Ovary (tissue), 10 donors: ENCODE measurements around the gene ZMAT2. TPM values are rescaled to one million over a fixed set of nuclear protein-coding genes. Genes with fewer than 3 reads are reported as not detected.
A peak's percentile ranks its signal among the peaks of the same experiment; 100 is the strongest.
"Not testable (repeated sequence)": the region's sequence is repeated elsewhere in the genome, so short reads cannot be mapped to it uniquely, and the experiment has no call there.

Source experiments
- DNase-seq, 5 donors: peaks; one replicate each; pipeline ENCODE4 v3.0.0-alpha.2; 2019 to 2020
- H3K27ac ChIP-seq, 2 donors: fragments of 200-600 bp; one replicate each; pipeline versions ENCODE4 v1.5.1 to v1.8.0; 2019 to 2022
- H3K27me3 ChIP-seq: fragments of 200-600 bp; one replicate; pipeline ENCODE4 v1.8.0; 2022
- H3K36me3 ChIP-seq: fragments of 200-600 bp; sonication (generic); one replicate; pipeline ENCODE4 v1.5.1; 2019
- H3K4me1 ChIP-seq: one replicate; pipeline ENCODE4 v1.8.1; 2013; ENCODE audit warnings: mild to moderate bottlenecking, moderate library complexity; ENCODE audit not compliant: insufficient read depth
- H3K4me3 ChIP-seq: fragments of 200-600 bp; sonication (generic); one replicate; pipeline ENCODE4 v1.5.1; 2017
- H3K9me3 ChIP-seq, 2 donors: fragments of 200-600 bp in 1 of 2; sonication (generic) in 1 of 2; one replicate each; pipeline versions ENCODE4 v1.5.1 to v1.8.1; 2013 to 2019; ENCODE audit warnings: mild to moderate bottlenecking in 1 of 2, moderate library complexity in 1 of 2
- EP300 ChIP-seq: sonication (generic); formaldehyde crosslinking; IDR thresholded peaks from one replicate; pipeline ENCODE4 v1.6.1; 2017; ENCODE audit warnings: antibody characterized with exemption
- POLR2A ChIP-seq: fragments of 450-650 bp; IDR thresholded peaks from one replicate; pipeline ENCODE4 v1.6.1; 2017; ENCODE audit warnings: antibody characterized with exemption, mild to moderate bottlenecking, moderate library complexity
- WGBS, 3 donors: extraction: QIAGEN DNeasy Blood & Tissue Kit in 1 of 3; methylation state at CpG; one replicate each; pipeline versions ENCODE4 v1.1.5 to v1.1.7; 2013 to 2017; 5-methylcytosine and 5-hydroxymethylcytosine counted together
- intact Hi-C, 4 donors: fragments of 100-400 bp; cut with DNase I; formaldehyde crosslinking; loops; one replicate each; pipeline versions ENCODE4 v1.11.0 to v1.15.1; 2022 to 2023
- long read RNA-seq, 3 donors: library from polyadenylated mRNA in 2 of 3; unstranded in 2 of 3; transcript quantifications; one replicate each; pipeline ENCODE4 v2.0.0 and lab custom pipeline, GENCODE V29; 2021 to 2026
- polyA plus RNA-seq, 2 donors: library from polyadenylated mRNA; stranded (reverse); fragments of 200-250 nt in 1 of 2; fragments of 350-450 nt in 1 of 2; fragmentation: Illumina TruSeq in 1 of 2; extraction: RNeasy Lipid Tissue Mini Kit (QIAGEN cat#74804) in 1 of 2; gene quantifications; one replicate each; pipeline ENCODE4 v1.2.3, GENCODE V29; 2013 to 2014
- total RNA-seq, 7 donors: library from RNA; depleted of rRNA in 2 of 7; stranded (reverse); fragments of >200 nt in 2 of 7; fragmentation: NEBNext Ultra II Directional in 3 of 7; extraction: Animal tissue kit (Norgen Biotek cat#: 25700) in 3 of 7; gene quantifications; one replicate each; pipeline versions ENCODE4 v1.1.0 to v1.2.4, GENCODE V29; 2016 to 2023
- TF ChIP-seq, protein P1 (sequence below), 3 donors: fragments of 450-650 bp in 2 of 3; fragments of 200-600 bp in 1 of 3; IDR thresholded peaks; one replicate each; pipeline versions ENCODE4 v1.5.1 to v1.8.0; 2016 to 2022; ENCODE audit warnings: antibody characterized with exemption in 3 of 3, mild to moderate bottlenecking in 1 of 3
- donor health status: DM: no; HTN: no; CAD: no; lungs with moderate emphysema.
- donor health status: DM: no; HTN: no; CAD: no.
- donor health status: Bipolar disorder and iron deficiency.
- donor health status: DM: yes; HTN: yes; CAD: no.
- donor health status: DM: no; HTN: no; CAD: no.
- donor health status: DM: yes; HTN: yes; CAD: no.

Gene ZMAT2, protein sequence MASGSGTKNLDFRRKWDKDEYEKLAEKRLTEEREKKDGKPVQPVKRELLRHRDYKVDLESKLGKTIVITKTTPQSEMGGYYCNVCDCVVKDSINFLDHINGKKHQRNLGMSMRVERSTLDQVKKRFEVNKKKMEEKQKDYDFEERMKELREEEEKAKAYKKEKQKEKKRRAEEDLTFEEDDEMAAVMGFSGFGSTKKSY
- total RNA-seq (10 to 100 TPM; 22.9 to 46.1 (median 40.2) TPM), polyA plus RNA-seq (100 to 1,000 TPM in 1 of 2 donors, 10 to 100 TPM in 1; 59.3 to 126 TPM)
- long read RNA-seq, donor 1, transcript ZMAT2-201 (6 exons, 1,647 nt): major isoform, 69 of 71 reads
- long read RNA-seq, donor 1, partial matches to known transcripts: 0 of 71 reads
- long read RNA-seq, donor 1, other reads (novel, unspliced or antisense): 2 of 71 reads
- long read RNA-seq, donor 2, transcript ZMAT2-201 (6 exons, 1,647 nt): major isoform, 22 of 34 reads
- long read RNA-seq, donor 2, partial matches to known transcripts: 12 of 34 reads
- long read RNA-seq, donor 2, other reads (novel, unspliced or antisense): 0 of 34 reads
- long read RNA-seq, donor 3, transcript ZMAT2-201 (6 exons, 1,647 nt): major isoform, 5 of 8 reads
- long read RNA-seq, donor 3, partial matches to known transcripts: 0 of 8 reads
- long read RNA-seq, donor 3, other reads (novel, unspliced or antisense): 3 of 8 reads

DNA sequence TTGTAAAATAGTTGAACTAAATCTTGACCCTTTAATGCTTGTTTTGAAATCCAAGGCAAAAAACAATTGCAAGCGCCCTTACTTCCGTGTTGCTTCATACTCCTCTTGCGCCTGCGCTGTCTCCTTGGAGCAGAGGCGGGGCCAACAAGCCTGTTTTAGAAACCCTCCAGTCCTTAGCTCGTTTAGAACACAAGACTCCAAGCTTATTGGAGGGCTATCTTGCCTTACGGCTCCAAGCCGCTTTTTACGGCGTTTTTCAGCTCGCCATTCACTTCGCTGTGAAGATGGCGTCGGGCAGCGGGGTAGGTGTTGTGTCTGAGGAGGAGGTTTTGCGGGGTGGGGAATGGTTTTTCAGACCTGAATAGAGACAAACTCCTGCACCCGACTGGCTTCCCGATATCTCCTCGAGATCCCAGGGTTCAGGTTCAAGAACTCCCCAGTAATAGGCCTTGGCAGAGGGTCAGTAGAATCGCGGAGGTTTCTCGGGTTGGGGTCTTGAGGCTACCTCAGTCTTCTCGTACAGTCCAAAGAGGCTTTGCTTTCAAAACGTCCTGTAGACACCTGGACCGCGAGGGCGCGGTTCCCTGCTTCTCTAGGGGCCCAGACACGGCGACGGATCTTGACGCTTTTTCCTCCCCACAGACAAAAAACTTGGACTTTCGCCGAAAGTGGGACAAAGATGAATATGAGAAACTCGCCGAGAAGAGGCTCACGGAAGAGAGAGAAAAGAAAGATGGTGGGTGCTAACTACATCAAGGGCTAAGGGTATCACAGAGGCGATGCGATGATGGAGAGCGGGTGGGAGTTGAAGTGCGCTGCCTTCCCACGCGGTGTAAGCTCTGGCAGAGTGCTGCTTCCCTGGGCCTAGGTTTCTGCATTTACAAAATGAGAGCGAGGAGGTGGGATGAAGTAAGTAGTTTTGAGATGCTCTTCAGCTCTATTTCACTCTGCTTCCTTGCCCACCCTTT is at the start of gene ZMAT2:
ZMAT2 (plus strand) TSS at position 271 of the 968 bp plus-strand sequence; CDS start at position 285, 14 bp downstream.
- intact Hi-C loops: no loop called here
- peak; percentile 91 to 95 (median 92) for DNase-seq
- 0 to 1% (median 1%) methylated on average over 44 of the region's 44 CpGs for WGBS, 3 donors
- H3K27me3 ChIP-seq: no peaks in the 10 kb centered on the region
- H3K36me3 ChIP-seq: no peaks in the 10 kb centered on the region
- no peaks in the 10 kb centered on the region for H3K9me3 ChIP-seq
- no peak for TF ChIP-seq EP300
- TF ChIP-seq POLR2A: peak; percentile 73
- TF ChIP-seq, protein P1, sequence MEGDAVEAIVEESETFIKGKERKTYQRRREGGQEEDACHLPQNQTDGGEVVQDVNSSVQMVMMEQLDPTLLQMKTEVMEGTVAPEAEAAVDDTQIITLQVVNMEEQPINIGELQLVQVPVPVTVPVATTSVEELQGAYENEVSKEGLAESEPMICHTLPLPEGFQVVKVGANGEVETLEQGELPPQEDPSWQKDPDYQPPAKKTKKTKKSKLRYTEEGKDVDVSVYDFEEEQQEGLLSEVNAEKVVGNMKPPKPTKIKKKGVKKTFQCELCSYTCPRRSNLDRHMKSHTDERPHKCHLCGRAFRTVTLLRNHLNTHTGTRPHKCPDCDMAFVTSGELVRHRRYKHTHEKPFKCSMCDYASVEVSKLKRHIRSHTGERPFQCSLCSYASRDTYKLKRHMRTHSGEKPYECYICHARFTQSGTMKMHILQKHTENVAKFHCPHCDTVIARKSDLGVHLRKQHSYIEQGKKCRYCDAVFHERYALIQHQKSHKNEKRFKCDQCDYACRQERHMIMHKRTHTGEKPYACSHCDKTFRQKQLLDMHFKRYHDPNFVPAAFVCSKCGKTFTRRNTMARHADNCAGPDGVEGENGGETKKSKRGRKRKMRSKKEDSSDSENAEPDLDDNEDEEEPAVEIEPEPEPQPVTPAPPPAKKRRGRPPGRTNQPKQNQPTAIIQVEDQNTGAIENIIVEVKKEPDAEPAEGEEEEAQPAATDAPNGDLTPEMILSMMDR (IDR thresholded peaks at IDR 0.05): no peak
- peak within 1 kb of the TSS in 1 of 2 donors; percentile 9 for H3K27ac ChIP-seq
- H3K4me3 ChIP-seq: peak within 1 kb of the TSS; percentile 60
- peaks cover 4% of the 10 kb centered on the region for H3K4me1 ChIP-seq

DNA sequence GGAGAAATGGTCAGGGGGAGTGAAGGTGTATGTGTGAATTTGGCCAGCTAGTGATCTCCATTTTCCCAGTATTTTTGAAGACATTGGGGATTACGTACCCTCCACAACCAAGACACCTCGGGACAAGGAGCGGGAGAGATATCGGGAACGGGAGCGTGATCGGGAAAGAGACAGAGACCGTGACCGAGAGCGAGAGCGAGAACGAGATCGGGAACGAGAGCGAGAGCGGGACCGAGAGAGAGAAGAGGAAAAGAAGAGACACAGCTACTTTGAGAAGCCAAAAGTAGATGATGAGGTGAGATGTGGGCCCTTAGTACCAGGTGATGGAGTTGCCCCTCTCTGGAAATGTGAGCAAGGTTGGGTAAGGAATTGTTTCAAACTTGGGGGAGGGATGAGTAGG is 41.4 kb upstream of the ZMAT2 start:
- no peaks in the 10 kb centered on the region for H3K27me3 ChIP-seq
- peak in 1 of 5 donors; percentile 11 for DNase-seq
- no peak overlapping the region for H3K4me3 ChIP-seq
- intact Hi-C loops: no loop called here
- no peaks in the 10 kb centered on the region for H3K9me3 ChIP-seq
- H3K4me1 ChIP-seq: no peaks in the 10 kb centered on the region
- no peak overlapping the region for H3K27ac ChIP-seq
- 96% methylated on average over 17 of the region's 17 CpGs for WGBS, 3 donors
- TF ChIP-seq POLR2A: no peak
- TF ChIP-seq, protein P1 (IDR thresholded peaks at IDR 0.05): no peak
- TF ChIP-seq EP300: no peak
- no peaks in the 10 kb centered on the region for H3K36me3 ChIP-seq

DNA sequence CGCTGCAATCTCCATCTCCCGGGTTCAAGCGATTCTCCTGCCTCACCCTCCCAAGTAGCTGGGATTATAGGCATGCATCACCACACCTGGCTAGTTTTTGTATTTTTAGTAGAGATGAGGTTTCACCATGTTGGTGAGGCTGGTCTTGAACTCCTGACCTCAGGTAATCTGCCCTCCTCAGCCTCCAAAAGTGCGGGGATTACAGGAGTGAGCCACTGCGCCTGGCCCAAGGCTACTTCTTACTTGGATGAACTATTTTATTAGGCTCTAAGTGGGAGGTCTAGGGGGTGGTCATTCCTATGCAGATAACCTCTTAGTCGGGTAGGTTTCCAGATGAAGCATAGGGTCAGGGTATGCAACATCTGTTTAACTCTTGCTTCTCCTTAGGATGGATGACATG is 39.9 kb upstream of the ZMAT2 start:
- H3K4me1 ChIP-seq, H3K4me3 ChIP-seq, H3K9me3 ChIP-seq, H3K36me3 ChIP-seq, H3K27ac ChIP-seq, intact Hi-C loops, H3K27me3 ChIP-seq: not testable (repeated sequence)
- DNase-seq: peak in 1 of 5 donors; percentile 9
- 75 to 77% (median 77%) methylated on average over 6 of the region's 6 CpGs for WGBS, 3 donors

DNA sequence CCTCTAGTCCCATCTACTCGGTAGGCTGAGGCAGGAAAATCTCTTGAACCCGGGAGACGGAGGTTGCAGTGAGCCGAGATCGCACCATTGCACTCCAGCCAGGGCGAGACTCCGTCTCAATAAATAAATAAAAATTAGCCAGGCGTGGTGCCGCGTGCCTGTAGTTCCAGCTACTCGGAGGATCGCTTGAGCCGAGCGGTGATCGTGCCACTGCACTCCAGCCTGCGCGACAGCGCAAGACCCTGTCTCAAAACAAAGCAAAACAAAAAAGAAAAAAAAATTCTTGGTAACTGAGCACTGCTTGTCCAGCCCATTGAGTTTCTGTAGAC is 36.3 kb upstream of the ZMAT2 start:
- H3K27me3 ChIP-seq: no peaks in the 10 kb centered on the region
- H3K27ac ChIP-seq: peak overlapping the region in 1 of 2 donors; percentile 74
- H3K4me1 ChIP-seq: peaks cover 6% of the 10 kb centered on the region
- 3 to 18% (median 5%) methylated on average over 18 of the region's 18 CpGs for WGBS, 3 donors
- H3K9me3 ChIP-seq: no peaks in the 10 kb centered on the region
- intact Hi-C loops: no loop called here
- no peaks in the 10 kb centered on the region for H3K36me3 ChIP-seq
- TF ChIP-seq, protein P1 (IDR thresholded peaks at IDR 0.05): no peak
- no peak for TF ChIP-seq POLR2A
- TF ChIP-seq EP300: no peak
- H3K4me3 ChIP-seq: peak overlapping the region; percentile 86
- DNase-seq: no peak
